Activated naive CD8-positive, alpha-beta T cell (primary cell): Measurements from ENCODE around the gene CPPED1.
"Not testable (repeated sequence)": the region's sequence is repeated elsewhere in the genome, so short reads cannot be mapped to it uniquely, and the experiment has no call there.

Experiments
- H3K27ac Mint-ChIP-seq: one replicate; pipeline ENCODE4 v1.8.0; 2021; ENCODE audit warnings: mixed read lengths
- H3K27me3 Mint-ChIP-seq: one replicate; pipeline ENCODE4 v1.8.0; 2021; ENCODE audit warnings: mixed read lengths
- H3K36me3 Mint-ChIP-seq: one replicate; pipeline ENCODE4 v1.8.0; 2021; ENCODE audit warnings: mixed read lengths
- H3K4me1 Mint-ChIP-seq: one replicate; pipeline ENCODE4 v1.8.0; 2021; ENCODE audit warnings: low read depth, mixed read lengths
- H3K4me3 Mint-ChIP-seq: one replicate; pipeline ENCODE4 v1.8.0; 2021; ENCODE audit warnings: mild to moderate bottlenecking, mixed read lengths
- H3K9me3 Mint-ChIP-seq: one replicate; pipeline ENCODE4 v1.8.0; 2021; ENCODE audit warnings: low read depth, mixed read lengths

The CPPED1 gene

DNA sequence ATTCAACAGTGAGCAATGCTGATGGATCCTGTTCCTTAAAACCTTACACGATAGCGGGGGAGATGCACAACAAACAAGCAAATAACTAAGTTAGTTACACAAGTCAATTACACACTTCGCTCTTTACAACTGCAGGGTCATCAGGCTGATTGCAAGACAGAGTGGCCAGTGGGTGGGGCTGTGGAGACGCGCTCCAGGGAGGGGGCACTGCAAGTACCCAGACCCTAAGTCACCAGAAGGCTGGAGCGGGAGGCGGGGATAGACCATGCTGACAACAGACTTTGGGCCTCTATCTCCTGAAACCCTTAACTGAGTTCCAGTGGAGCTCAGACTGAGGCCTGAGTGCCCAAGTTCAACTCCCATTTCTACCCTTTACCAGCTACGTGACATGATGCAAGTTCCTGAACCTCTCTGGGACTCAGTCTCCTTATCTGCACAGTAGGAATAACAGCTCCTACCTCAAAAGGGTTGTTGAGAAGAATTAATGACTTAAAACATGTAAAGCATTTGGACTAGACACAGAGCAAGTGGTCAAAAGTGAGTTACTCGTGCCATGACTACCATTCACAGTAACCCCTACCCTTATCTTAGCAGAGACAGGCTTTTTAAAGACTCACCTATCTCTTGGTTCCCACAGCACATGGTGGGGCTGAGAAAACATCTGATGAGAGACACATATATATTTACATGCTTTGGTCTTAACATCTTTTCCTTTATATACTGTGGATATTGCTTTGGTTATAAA, 10.4 kb downstream of the CPPED1 start:
- Mint-ChIP-seq H3K4me1 (no peaks in the 10 kb centered on the region), H3K36me3 (peaks cover 11% of the 10 kb centered on the region), H3K27me3 (no peaks in the 10 kb centered on the region), H3K4me3 (no peak overlapping the region), H3K27ac (no peak overlapping the region), H3K9me3 (no peaks in the 10 kb centered on the region)

DNA sequence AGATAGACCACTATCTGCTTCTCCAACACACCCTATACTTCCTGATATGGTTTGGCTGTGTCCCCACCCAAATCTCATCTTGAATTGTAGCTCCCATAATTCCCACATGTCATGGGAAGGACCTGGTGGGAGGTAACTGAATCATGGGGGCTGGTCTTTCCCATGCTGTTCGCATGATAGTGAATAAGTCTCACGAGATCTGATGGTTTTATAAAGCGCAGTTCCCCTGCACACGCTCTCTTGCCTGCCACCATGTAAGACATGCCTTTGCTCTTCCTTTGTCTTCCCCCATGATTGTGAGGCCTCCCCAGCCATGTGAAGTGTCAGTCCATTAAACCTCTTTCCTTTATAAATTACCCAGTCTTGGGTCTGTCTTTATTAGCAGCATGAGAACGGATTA, 11.2 kb downstream of the CPPED1 start:
- H3K4me1 Mint-ChIP-seq, H3K27me3 Mint-ChIP-seq, H3K4me3 Mint-ChIP-seq, H3K9me3 Mint-ChIP-seq, H3K27ac Mint-ChIP-seq: not testable (repeated sequence)
- peaks cover 15% of the 10 kb centered on the region for H3K36me3 Mint-ChIP-seq

DNA sequence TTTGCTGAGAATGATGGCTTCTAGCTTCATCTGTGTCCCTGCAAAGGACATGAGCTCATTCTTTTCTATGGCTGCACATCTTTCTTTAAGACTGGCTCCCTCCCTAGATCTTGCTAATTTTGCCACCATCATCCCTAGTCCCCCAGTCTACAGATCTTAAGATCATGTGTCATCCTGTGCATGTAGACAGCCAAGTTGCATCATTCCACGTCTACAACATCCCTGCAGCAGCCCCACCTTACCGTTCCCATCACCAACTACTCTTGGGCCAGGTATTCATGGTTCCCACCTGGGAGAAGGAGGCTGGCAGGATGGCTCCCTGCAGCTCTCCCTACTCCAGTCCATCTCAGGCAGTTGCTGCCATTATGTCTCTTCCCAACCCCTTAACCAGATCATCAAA, 12.3 kb downstream of the CPPED1 start:
- peaks cover 15% of the 10 kb centered on the region for H3K36me3 Mint-ChIP-seq
- H3K4me1 Mint-ChIP-seq: no peaks in the 10 kb centered on the region
- no peak overlapping the region for H3K27ac Mint-ChIP-seq
- no peak overlapping the region for H3K4me3 Mint-ChIP-seq
- no peaks in the 10 kb centered on the region for H3K27me3 Mint-ChIP-seq
- H3K9me3 Mint-ChIP-seq: no peaks in the 10 kb centered on the region

DNA sequence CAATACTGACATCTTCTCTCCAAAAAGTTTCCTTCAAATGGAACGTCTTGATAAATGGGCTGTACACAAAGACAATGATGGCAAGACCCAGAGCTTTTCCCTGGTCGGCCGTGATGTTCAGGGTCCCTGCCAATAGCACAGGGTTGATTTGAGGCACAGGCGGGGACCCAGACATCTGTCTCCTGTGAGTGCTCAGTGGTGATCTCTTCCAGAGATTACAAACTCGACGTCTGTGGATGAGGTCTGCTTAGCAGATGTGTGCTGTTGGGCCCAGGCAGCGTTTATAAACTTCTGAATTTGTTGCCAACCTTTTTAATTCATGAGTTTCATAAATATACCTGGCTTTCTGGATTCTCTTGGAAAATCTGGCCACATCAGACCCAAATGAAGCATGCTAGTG, 14.9 kb downstream of the CPPED1 start:
- no peaks in the 10 kb centered on the region for H3K9me3 Mint-ChIP-seq
- peaks cover 15% of the 10 kb centered on the region for H3K36me3 Mint-ChIP-seq
- H3K27me3 Mint-ChIP-seq: no peaks in the 10 kb centered on the region
- H3K27ac Mint-ChIP-seq: no peak overlapping the region
- H3K4me1 Mint-ChIP-seq: no peaks in the 10 kb centered on the region
- no peak overlapping the region for H3K4me3 Mint-ChIP-seq

DNA sequence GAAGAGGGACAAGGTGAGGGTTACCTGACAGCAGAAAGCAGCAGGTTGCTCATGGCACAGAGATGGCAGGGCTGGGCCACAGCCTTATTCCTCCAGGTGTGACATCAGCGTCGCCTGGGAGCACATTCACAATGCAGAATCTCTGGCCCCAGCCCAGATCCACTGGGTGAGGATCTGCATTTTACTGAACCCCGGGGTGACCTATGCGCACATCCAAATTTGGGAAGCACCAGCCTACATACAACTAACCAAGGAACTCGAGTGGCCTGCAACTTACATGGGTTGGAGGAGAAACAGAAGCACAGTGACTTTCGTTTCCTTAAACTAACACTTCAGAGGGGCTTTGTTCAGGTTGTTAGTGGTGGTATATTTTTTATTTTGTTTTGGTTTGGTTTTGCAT, 17.6 kb downstream of the CPPED1 start:
- Mint-ChIP-seq H3K27ac (no peak overlapping the region), H3K9me3 (no peaks in the 10 kb centered on the region), H3K36me3 (peaks cover 8% of the 10 kb centered on the region), H3K27me3 (no peaks in the 10 kb centered on the region), H3K4me1 (no peaks in the 10 kb centered on the region), H3K4me3 (no peak overlapping the region)

DNA sequence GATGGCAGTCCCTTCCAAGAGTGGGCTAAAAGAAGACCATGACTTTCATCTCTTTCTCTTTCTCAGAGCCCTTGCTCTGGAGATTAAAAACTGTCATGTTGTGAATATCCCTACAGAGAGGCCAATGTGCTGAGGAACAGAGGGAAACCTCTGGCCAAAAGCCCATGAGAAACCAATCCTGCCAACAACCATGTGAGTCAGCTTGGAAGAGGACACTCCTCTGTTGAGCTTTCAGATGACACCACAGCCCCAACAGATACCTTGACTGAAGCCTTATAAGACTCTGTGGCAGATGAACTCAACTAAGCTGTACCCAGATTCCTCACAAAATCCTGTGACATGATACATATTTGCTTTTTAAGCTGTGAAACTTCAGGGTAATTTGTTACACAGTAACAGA, 19.6 kb downstream of the CPPED1 start:
- no peak overlapping the region for H3K4me3 Mint-ChIP-seq
- H3K9me3 Mint-ChIP-seq: no peaks in the 10 kb centered on the region
- H3K27ac Mint-ChIP-seq: no peak overlapping the region
- peaks cover 15% of the 10 kb centered on the region for H3K36me3 Mint-ChIP-seq
- H3K4me1 Mint-ChIP-seq: no peaks in the 10 kb centered on the region
- H3K27me3 Mint-ChIP-seq: no peaks in the 10 kb centered on the region

DNA sequence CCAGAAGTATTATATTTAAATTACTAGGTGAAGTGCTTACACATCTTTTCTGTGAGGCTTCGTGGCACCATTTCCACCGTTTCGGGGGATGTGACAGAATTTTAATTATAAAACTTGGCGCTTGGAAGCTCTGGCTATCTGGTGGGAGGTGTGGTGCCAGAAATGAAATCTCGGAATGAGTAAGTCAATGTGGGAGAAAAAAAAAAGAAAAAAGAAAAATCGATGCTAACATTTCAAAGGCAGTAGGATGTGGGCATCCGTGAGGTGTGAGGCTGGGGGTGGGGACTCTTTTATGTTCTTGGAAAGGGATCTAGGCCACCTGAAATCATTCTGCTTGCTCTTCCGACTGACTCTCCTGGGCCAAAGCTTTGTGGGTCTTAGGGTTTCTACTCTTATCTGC, 21.9 kb downstream of the CPPED1 start:
- Mint-ChIP-seq H3K27me3 (no peaks in the 10 kb centered on the region), H3K9me3 (no peaks in the 10 kb centered on the region), H3K4me3 (no peak overlapping the region), H3K27ac (no peak overlapping the region), H3K36me3 (peaks cover 14% of the 10 kb centered on the region), H3K4me1 (no peaks in the 10 kb centered on the region)

DNA sequence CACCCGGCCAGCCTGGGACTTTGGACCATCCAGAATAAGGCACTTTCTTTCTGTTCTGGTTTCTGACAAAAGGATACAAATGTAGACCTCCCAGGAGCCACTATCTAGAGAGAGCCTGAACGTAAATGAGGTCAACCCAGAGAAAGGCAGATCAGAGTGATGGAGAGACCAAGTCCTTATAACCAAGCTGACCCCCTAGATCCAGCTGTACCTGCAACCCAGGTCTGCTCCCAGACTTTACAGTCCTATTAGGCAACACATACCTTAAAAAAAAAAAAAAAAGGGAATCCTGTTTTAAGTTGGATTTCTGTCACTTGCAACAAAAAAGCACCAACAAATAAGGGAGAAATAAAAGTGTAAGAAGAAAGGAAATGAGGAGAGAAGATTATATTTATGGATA, 23.2 kb downstream of the CPPED1 start:
- H3K27me3 Mint-ChIP-seq: no peaks in the 10 kb centered on the region
- H3K4me3 Mint-ChIP-seq: no peak overlapping the region
- H3K4me1 Mint-ChIP-seq: no peaks in the 10 kb centered on the region
- peaks cover 22% of the 10 kb centered on the region for H3K36me3 Mint-ChIP-seq
- no peak overlapping the region for H3K27ac Mint-ChIP-seq
- H3K9me3 Mint-ChIP-seq: no peaks in the 10 kb centered on the region

DNA sequence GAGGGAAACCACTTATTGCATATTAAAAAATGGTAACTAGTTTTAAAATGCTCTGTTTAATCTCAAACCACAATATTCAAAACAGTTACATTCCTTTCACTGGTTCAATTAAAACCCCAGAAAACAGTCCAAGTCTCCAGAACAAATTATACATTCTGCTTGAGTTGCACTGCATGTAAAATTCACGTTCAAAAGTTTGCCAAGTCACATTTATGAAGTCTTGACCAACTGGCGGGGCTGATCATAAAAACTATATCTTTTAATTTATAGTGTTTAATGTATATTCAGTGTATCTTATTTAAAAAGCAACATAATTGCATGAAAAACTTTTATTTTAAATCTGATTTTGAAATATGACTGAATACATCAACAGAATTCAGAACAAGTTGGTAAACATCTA, 25.0 kb downstream of the CPPED1 start:
- Mint-ChIP-seq H3K9me3 (no peaks in the 10 kb centered on the region), H3K27me3 (no peaks in the 10 kb centered on the region), H3K4me3 (no peak overlapping the region), H3K4me1 (no peaks in the 10 kb centered on the region), H3K27ac (no peak overlapping the region), H3K36me3 (peaks cover 30% of the 10 kb centered on the region)

DNA sequence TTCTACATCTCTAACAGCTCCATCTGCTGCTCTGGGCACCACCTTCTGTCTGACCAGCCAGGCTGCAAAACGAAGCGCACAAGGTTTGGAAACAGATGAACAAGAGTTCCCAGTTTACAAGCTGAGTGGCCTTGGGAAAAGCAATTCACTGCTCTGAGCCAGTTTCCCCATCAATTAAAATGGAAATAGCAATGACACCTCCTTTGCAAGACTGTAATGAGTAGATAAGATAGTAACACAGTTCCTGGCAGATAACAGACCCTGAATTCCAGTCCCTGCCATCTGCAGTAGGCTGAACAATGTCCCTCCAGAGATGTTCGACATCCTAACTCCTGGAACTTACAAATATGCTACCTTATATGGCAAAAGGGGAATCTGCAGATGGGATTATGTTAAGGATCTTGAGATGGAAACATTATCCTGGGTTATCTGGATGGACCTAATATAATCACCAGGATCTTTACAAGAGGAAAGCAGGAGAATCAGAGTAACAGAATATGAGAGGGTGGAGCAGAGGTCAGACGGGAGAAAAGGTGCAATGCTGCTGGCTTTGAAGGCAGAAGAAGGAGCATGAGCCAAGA, 27.9 kb downstream of the CPPED1 start:
- H3K4me1 Mint-ChIP-seq: no peaks in the 10 kb centered on the region
- no peaks in the 10 kb centered on the region for H3K9me3 Mint-ChIP-seq
- no peak overlapping the region for H3K27ac Mint-ChIP-seq
- H3K27me3 Mint-ChIP-seq: no peaks in the 10 kb centered on the region
- peaks cover 29% of the 10 kb centered on the region for H3K36me3 Mint-ChIP-seq
- H3K4me3 Mint-ChIP-seq: no peak overlapping the region

DNA sequence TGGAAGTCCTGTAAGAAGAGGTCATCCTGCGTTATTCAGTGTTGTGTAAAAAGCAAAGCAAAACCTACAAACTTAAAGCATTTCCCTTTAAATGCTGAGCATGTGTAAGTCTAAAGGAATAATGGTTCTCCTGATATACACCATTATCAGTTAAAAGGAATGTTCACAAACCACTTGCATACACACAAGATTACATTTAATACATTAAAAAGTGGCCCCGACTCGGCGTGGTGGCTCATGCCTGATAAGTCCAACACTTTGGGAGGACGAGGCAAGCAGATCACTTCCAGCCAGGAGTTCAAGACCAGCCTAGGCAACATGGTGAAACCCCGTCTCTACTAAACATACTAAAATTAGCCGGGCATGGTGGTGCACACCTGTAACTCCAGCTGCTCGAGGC, 30.5 kb downstream of the CPPED1 start:
- no peak overlapping the region for H3K27ac Mint-ChIP-seq
- H3K27me3 Mint-ChIP-seq: no peaks in the 10 kb centered on the region
- no peak overlapping the region for H3K4me3 Mint-ChIP-seq
- no peaks in the 10 kb centered on the region for H3K9me3 Mint-ChIP-seq
- H3K4me1 Mint-ChIP-seq: peaks cover 4% of the 10 kb centered on the region
- peaks cover 27% of the 10 kb centered on the region for H3K36me3 Mint-ChIP-seq

DNA sequence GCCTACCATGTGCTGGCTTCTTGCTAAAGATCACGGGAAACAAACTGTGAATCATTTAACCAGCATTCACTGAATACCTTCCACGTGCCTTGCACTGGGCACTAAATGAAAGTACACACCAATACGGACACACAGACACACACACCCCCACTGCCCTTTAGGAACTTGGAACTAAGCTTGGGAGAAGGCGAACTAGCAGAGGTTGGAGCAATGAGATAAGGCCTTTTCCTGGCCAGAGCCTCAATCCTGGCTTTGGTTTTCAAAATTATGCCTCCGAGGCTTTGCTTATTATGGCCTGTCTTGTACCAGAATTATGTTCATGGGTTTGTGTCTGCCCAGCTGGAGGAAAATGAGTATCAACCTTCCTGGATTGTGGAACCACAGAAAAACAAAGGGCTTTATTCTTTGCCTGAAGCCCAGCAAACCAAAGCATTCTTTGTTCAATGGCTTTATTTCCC, 32.3 kb downstream of the CPPED1 start:
- H3K4me3 Mint-ChIP-seq: no peak overlapping the region
- peaks cover 23% of the 10 kb centered on the region for H3K36me3 Mint-ChIP-seq
- no peaks in the 10 kb centered on the region for H3K9me3 Mint-ChIP-seq
- no peak overlapping the region for H3K27ac Mint-ChIP-seq
- no peaks in the 10 kb centered on the region for H3K27me3 Mint-ChIP-seq
- peaks cover 17% of the 10 kb centered on the region for H3K4me1 Mint-ChIP-seq

DNA sequence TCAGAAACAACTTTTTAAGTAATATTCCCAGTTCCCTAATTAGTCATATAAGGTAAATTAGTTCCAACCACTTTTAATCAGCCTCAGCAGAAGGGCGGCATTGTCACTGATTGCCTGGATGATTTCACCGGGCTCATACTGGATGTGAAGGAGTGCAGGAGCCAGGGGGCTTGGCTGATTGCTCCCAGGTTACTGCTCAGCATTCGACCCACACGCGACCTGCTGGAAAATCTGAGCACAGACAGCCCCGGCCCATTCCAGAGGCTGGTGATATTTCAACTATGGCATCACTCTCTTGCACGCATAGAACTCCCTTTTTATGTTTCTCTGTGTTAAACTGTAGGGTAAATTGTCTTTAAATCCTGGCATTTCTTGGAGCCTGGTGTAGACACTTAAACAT, 34.2 kb downstream of the CPPED1 start:
- peaks cover 11% of the 10 kb centered on the region for H3K36me3 Mint-ChIP-seq
- H3K4me3 Mint-ChIP-seq: no peak overlapping the region
- H3K9me3 Mint-ChIP-seq: no peaks in the 10 kb centered on the region
- H3K4me1 Mint-ChIP-seq: peaks cover 17% of the 10 kb centered on the region
- H3K27me3 Mint-ChIP-seq: no peaks in the 10 kb centered on the region
- H3K27ac Mint-ChIP-seq: no peak overlapping the region

DNA sequence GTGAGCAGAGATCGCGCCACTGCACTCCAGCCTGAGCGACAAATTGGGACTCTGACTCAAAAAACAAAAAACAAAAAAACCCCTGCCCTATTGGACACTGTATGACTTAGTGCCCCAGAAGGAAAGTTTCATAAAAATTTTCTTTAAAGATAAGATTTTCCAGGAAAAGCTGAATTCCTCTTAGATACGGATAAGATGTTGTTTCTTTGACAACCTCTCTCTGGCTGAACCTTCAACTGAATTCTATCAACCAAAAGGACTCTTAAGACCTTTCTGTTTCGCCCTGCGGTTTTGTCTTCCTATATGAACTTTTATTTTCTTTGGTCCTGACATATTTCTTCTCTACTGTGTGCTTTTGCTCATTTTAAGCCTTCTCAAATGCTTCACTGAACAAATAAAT, 35.8 kb downstream of the CPPED1 start:
- peaks cover 6% of the 10 kb centered on the region for H3K36me3 Mint-ChIP-seq
- H3K4me1 Mint-ChIP-seq: peaks cover 17% of the 10 kb centered on the region
- no peaks in the 10 kb centered on the region for H3K9me3 Mint-ChIP-seq
- no peaks in the 10 kb centered on the region for H3K27me3 Mint-ChIP-seq
- H3K4me3 Mint-ChIP-seq: peak overlapping the region; percentile 8
- H3K27ac Mint-ChIP-seq: peak overlapping the region; percentile 64

DNA sequence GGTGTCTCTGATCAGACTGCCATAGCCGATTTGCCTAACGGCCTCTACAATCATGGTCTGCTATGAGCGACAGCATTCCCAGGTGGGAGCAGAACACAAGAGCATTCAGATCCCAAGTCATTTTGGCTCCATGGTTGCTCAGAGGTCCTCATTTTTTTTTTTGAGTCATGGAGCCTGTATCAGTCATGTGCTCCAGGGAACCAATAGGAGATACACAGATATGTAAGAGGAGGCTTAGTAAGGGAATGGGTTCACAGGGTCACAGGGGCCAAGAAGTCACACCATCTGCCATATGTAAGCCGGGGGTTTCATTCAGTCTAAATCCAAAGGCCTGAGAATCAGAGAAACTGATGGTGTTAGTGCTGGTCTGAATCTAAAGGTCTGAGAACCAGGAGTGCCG, 36.8 kb downstream of the CPPED1 start:
- H3K4me1 Mint-ChIP-seq: peaks cover 17% of the 10 kb centered on the region
- no peak overlapping the region for H3K4me3 Mint-ChIP-seq
- no peaks in the 10 kb centered on the region for H3K27me3 Mint-ChIP-seq
- no peaks in the 10 kb centered on the region for H3K9me3 Mint-ChIP-seq
- no peak overlapping the region for H3K27ac Mint-ChIP-seq
- H3K36me3 Mint-ChIP-seq: peaks cover 8% of the 10 kb centered on the region

DNA sequence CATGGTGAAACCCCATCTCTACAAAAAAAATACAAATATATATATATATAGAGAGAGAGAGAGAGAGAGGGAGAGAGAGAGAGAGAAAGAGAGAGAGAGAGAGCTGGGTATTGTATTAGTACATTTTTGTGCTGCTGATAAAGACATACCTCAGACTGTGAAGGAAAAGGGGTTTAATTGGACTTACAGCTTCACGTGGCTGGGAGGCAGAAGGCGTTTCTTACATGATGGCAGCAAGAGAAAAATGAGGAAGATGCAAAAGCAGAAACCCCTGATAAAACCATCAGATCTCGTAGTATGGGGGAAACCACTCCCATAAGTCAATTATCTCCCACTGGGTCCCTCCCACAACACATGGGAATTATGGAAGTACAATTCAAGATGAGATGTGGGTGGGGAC, 37.5 kb downstream of the CPPED1 start:
- not testable (repeated sequence) for H3K36me3 Mint-ChIP-seq, H3K27me3 Mint-ChIP-seq, H3K27ac Mint-ChIP-seq, H3K4me3 Mint-ChIP-seq, H3K9me3 Mint-ChIP-seq
- peaks cover 17% of the 10 kb centered on the region for H3K4me1 Mint-ChIP-seq
